Measurements from ENCODE around the gene ZFP62. TPM values are rescaled to one million over a fixed set of nuclear protein-coding genes. Genes with fewer than 3 reads are reported as not detected.
A peak's percentile ranks its signal among the peaks of the same experiment; 100 is the strongest.

ZFP62 gene
- total RNA-seq, 2 experiments from 2014 or later: 22.6 to 24.9 TPM

- ChIA-PET POLR2A (interaction anchor here (1.0 to 19.8 kb wide), 15 partner anchors 9 to 413 kb away, joined by 3 to 612 read pairs (median 6); partner anchors contain the start of gene ZFP62), CTCF (interaction anchor here (0.7 to 3.8 kb wide), 10 partner anchors 9 to 453 kb away, joined by 3 to 17 read pairs (median 4); partner anchors contain the start of gene ZFP62)
- peak; percentile 71 for ATAC-seq (ENCODE audit: poor library complexity)
- Mint-ChIP-seq H3K4me1 (ENCODE audit: low read depth) (peaks cover 89% of the 10 kb centered on the region), H3K4me3 (peak overlapping the region; percentile 99), H3K36me3 (ENCODE audit: low read depth) (peaks cover 58% of the 10 kb centered on the region), H3K27me3 (no peaks in the 10 kb centered on the region), H3K27ac (peak overlapping the region; percentile 94), H3K9me3 (no peaks in the 10 kb centered on the region)
- peaks cover 86% of the 10 kb centered on the region for H3K4me1 ChIP-seq (ENCODE audit: insufficient read depth, low read length)
- no peaks in the 10 kb centered on the region for H3K27me3 ChIP-seq (ENCODE audit: control insufficient read depth in 1 of 2, insufficient read depth in 2 of 2, low read length in 2 of 2)
- no peak for TF ChIP-seq CTCF (IDR thresholded peaks at IDR 0.05)
- intact Hi-C loops (cut with DNase I, micrococcal nuclease): loop anchor here (1.0 to 10.0 kb wide), 7 partner anchors 19 to 441 kb away; partner anchors contain the start of genes ZFP62 (in 2 of the 2), CNOT6 (in 1 of the 2) and RACK1 (in 1 of the 2)
- peaks cover 29% of the 10 kb centered on the region for H3K36me3 ChIP-seq (ENCODE audit: insufficient read depth, low read length)
- peak; percentile 57 to 94 (median 82) for DNase-seq
- H3K4me3 ChIP-seq (ENCODE audit: low read length): peak overlapping the region; percentile 84
- H3K27ac ChIP-seq (ENCODE audit: low read depth in 1 of 2, low read length in 2 of 2): peak overlapping the region; percentile 84 to 87
- H3K9me3 ChIP-seq (ENCODE audit: control insufficient read depth in 1 of 2, insufficient read depth in 1 of 2, low read length in 2 of 2): no peaks in the 10 kb centered on the region
Measured at GRCh38 chr5:180803181-180804128, 57.6 kb downstream of the ZFP62 start.

GRCh38 chr5:180802325-180803180 lies 58.5 kb downstream of the ZFP62 start, which contains the start of gene MGAT1:
Gene MGAT1 (minus strand): TSS chr5:180802806. CDS start chr5:180792971, 9,835 bp downstream.
- Histone ChIP-seq H3K27ac (ENCODE audit: low read depth in 1 of 2, low read length in 2 of 2) (peak within 1 kb of the TSS; percentile 84 to 87), H3K4me1 (ENCODE audit: insufficient read depth, low read length) (peaks cover 86% of the 10 kb centered on the region), H3K9me3 (ENCODE audit: control insufficient read depth in 1 of 2, insufficient read depth in 1 of 2, low read length in 2 of 2) (no peaks in the 10 kb centered on the region), H3K4me3 (ENCODE audit: low read length) (peak within 1 kb of the TSS; percentile 84), H3K27me3 (ENCODE audit: control insufficient read depth in 1 of 2, insufficient read depth in 2 of 2, low read length in 2 of 2) (no peaks in the 10 kb centered on the region), H3K36me3 (ENCODE audit: insufficient read depth, low read length) (peaks cover 38% of the 10 kb centered on the region)
- intact Hi-C loops (cut with DNase I, micrococcal nuclease): loop anchor here (1.0 to 10.0 kb wide), 7 partner anchors 18 to 442 kb away; partner anchors contain the start of genes ZFP62 (in 2 of the 2), CNOT6 (in 1 of the 2) and RACK1 (in 1 of the 2)
- DNase-seq (peak; percentile 48 to 89 (median 70)), ATAC-seq (ENCODE audit: poor library complexity) (peak; percentile 49)
- peak within 1 kb of the TSS; percentile 94 for H3K27ac Mint-ChIP-seq
- H3K36me3 Mint-ChIP-seq (ENCODE audit: low read depth): peaks cover 67% of the 10 kb centered on the region
- peaks cover 89% of the 10 kb centered on the region for H3K4me1 Mint-ChIP-seq (ENCODE audit: low read depth)
- H3K4me3 Mint-ChIP-seq: peak within 1 kb of the TSS; percentile 99
- ChIA-PET CTCF (interaction anchor here (0.7 to 3.8 kb wide), 8 partner anchors 18 to 454 kb away, joined by 3 to 17 read pairs (median 3); no protein-coding TSS in a partner anchor), POLR2A (interaction anchor here (1.0 to 19.8 kb wide), 16 partner anchors 8 to 413 kb away, joined by 3 to 612 read pairs (median 6); partner anchors contain the start of gene ZFP62)
- no peaks in the 10 kb centered on the region for H3K9me3 Mint-ChIP-seq
- no peaks in the 10 kb centered on the region for H3K27me3 Mint-ChIP-seq
- TF ChIP-seq CTCF (IDR thresholded peaks at IDR 0.05): no peak

Data from CD4-positive, alpha-beta T cell (primary cell).